Endometrium (tissue), 2 donors: ENCODE results near the gene ZHX3.
A peak's percentile ranks its signal among the peaks of the same experiment; 100 is the strongest.
"Not testable (repeated sequence)": the region's sequence is repeated elsewhere in the genome, so short reads cannot be mapped to it uniquely, and the experiment has no call there.

ENCODE experiments used
- FAIRE-seq: peaks from 2 replicates; lab custom pipeline; 2012; peaks lifted over from hg19 to GRCh38; lab: Jason Lieb, UNC
- donor health status: control.
- donor health status: control.

Gene ZHX3

DNA sequence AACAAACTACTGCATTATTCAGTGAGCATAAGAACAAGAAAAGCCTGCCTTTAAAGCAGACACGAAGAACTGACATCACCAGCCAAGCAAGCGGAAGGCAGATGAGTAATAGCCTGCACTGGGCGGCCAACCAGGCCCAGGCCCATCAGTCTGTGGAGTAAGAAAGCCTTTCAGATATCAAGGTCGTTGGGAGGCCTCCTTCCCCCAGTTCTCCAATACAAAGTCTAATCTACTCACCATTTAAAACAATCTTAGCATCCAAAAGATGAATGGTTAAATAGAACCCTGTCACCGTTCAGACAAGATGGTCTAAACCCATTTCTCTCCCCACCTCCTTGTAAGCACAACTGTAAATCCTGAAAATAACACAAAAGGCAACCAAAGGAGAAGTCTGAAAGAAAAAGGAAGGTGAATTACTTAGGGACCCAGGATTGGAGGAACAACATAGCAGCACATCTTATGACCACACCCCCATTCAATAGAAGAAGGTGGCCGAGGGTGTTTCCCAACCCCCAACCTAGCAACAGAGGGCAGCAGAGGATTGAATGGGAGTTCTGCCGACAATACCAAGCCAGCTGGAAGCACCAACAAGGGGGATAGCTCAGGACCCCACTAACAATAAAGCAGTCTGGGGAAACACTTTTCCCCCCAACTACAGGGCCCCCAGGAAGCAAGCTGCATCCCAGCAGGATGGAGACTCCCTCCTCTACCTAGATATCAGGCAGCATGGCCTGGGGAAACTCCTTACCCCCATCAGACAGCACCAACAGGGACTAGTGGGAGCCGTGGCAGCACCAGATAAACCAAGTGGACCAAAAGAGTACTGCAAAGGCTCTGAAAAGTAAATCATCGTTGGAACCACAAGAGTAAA lies 67.9 kb downstream of the ZHX3 start:
- FAIRE-seq = no peak

DNA sequence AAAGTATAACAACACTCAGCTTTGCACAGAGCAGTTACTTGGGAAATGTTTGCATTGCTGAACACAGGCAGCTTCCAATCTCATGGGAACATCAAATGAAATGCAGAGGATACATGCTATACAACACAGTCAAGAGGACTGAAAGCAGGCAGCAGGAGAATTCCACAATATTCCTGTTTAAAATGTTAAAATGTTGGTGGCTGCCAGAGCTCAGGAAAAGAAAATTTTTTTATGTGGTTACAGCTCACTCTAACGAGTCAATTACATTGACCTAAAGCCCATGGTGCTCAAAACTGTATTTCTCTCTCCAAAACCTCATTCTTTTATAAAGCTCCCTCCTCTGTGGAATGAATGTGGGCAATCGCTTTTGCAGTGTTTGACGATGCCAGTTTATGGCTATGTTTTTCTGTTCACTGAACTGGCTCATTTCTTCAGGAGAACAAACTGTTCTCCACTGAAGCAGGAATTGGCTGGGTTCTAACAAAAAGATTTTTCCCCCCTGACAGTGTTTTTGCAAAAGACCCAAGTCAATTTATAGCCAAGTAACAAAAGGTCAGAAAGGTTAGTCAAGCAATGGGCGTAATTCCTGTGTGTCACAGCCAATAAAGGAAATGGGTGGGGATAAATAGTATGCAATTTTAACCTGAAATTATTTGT lies 69.0 kb downstream of the ZHX3 start:
- no peak for FAIRE-seq

DNA sequence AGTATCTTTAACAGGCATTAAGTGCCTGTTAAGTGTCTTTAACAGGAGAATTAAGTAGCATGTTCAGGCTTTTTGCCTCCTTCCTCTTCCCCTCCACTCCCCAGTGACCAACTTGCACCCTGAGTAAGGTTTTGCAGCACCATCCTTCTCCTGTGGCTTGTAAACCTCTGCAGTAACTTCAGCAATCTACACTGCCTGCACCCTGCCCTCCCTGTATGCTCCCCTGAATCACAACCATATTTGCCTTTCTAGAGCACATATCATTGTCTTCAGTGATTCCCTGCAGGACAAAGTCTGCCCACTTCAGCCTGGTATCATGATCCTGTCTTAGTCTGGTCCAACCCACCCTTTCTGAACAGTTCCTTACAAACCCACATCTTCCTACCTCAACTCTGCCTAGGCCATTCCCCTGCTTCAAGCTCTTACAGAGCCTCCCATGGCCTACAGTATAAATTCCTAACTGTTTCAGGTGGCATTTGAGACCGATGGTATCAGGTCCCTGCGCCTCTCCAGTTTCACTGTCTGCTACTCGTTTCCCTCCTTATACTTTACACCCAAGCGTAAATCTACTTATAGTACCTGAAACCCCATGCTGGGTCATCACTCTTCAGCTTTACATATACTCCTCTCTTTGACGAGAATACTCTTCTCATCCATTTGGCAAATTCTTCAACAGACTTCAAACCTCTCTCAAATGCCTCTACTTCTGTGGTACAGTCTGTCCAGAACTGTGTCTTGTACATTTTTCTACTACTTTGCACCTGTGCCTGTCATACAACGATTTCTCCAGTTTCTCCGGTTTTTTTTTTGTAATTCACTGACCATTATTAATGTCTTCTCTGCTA lies 69.8 kb downstream of the ZHX3 start:
- no peak for FAIRE-seq

DNA sequence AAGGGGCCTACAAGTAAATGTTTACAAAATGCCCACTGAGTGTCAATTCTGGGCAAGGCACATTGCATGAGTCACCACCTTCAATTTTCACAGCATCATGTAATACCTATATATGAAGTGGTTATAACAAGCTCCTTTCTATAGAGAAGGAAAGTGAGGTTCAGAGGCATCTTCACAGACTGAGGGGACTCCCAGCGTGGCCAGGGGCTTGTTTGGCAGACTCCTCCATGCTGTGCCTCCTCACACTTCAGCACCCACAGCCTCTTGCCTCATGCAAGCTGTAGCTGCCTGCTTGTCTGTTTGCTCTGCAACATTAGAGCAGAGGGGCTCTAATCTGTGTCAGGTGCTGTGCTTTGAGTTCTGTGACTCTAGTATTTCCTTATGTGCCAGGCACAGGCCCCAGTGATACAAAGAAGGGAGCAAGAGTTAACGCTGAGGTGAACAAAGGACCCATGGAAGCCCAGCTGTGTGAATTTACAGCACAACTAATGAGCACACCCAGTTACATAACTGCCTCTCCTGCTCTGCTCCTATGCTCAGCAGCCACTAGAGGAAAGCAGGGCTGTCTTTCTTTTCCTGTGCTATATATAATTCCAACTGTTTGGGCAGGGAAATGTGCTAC lies 72.3 kb downstream of the ZHX3 start:
- FAIRE-seq = no peak

DNA sequence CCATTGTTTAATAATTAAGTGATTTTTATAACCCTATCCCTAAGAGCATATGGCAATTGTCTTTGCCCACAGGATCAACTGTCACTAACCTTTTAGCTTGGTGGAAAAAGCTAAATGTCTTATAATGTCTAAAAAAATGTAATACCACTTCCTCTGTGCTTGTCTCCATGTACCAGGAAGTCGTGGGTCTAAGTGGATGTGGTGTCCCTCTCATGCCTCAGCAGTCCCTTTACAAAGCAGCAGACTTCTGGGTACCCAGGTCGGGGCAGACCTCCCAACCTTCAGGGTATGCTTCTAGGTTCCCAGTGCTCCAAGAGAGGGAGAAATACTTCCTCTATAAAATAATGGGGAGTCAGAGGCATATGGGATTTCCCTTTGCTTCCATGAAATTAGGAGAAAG lies 74.7 kb downstream of the ZHX3 start:
- no peak for FAIRE-seq

DNA sequence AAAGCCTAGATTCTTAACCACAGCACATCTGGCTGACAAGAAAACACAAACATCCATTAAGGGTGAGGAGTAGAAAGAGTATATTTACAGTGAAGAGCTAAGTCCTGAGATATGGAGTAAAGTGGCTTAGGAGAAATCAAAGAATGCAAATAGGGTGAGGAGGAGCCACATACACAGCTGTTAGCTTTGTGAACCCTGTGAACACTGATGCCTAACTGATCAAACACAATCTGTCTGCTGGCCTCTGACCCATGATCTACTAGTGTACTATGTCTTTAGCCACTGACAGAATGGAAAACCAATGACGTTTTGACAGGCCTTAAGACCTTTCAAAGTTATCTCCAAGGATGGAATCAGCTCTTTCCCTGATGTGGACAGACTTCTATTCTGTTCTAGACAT lies 75.2 kb downstream of the ZHX3 start:
- FAIRE-seq = no peak

DNA sequence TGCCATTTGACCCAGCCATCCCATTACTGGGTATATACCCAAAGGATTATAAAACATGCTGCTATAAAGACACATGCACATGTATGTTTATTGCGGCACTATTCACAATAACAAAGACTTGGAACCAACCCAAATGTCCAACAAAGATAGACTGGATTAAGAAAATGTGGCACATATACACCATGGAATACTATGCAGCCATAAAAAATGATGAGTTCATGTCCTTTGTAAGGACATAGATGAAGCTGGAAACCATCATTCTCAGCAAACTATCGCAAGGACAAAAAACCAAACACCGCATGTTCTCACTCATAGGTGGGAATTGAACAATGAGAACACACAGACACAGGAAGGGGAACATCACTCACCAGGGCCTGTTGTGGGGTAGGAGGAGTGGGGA lies 80.3 kb downstream of the ZHX3 start:
- FAIRE-seq = not testable (repeated sequence)

DNA sequence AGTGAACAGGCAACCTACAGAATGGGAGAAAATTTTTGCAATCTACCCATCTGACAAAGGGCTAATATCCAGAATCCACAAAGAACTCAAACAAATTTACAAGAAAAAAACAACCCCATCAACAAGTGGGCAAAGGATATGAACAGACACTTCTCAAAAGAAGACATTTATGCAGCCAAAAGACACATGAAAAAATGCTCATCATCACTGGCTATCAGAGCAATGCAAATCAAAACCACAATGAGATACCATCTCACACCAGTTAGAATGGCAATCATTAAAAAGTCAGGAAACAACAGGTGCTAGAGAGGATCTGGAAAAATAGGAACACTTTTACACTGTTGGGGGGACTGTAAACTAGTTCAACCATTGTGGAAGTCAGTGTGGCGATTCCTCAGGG lies 80.7 kb downstream of the ZHX3 start:
- FAIRE-seq = not testable (repeated sequence)

DNA sequence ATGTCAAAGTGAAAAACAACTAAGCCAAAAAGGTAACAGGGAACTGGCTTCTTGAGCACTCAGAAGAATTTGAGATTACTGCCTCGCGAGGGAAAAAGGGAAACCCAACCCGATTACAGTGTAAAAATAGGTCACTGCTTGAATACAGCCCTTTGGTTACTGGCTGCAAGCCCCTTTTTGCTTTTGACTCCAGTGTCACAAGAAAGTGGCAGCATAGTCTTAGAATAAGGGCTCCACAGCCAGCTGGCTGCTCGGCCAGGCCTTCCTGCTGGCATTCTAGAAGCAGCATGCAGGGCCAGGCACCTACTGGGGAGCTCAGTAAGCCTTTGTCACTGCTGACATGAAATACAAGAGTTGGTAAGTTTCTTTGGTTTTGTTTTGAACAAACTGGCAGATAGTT lies 83.0 kb downstream of the ZHX3 start:
- FAIRE-seq = no peak

DNA sequence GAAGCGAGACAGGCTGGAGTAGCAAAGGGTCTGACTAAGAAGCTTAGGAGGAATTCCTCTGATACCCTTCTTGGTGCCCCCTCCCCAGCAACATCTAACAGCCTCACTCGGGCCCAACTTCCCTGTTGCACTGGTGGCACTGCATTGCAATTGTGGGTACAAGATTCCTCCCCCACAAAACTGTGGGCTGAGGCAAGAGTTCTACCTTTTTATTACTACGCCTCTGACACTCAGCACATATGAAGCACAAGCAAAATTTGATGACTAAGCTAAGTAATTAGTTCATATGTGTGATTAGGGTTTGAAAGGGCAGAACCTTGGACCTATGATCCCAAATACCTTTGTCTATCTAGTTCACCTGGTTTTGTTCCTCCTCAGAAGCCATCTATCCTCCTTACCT lies 83.5 kb downstream of the ZHX3 start:
- FAIRE-seq = no peak

DNA sequence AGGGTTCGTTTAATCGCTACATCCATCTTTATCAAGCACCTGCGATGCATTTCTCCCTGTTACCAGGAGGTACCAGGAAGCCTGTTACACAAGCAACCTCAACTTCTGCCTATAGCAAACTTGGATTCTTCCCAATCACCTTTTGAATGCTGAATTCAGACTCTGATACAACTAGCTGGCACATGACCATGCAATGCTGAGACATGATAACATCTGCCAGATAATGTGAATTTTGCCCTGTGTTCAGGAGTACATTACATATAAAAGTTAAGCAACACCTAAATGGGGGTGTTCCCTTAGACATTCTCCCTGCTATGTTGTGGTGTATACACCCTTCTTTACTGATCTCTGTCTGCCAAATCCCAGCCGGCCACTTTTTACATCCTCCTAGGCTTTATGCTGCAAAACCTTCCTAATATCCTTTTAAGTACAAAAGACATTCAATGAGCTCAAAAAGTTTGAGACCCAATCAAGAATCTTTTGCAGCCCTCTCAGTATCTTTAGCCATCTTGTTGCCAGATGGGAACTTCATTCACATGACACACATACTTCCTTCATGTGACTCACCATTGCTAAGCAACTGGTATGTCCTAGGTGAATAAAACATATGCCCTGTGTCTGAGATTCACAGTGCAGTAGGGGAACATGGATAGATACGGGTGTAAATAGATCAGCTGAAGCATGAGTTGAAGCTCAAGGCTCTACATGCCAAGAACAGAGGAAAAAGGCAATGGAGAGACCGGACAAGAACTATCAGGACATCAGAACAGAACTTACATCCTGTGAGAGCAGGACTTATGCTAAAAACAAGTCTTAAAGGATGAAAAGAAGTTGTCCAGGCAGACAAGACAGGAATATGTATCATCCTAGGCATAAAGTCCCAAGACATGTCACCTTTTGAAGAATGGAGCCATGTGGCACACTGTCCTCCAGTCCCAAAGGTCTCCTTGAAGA lies 84.3 kb downstream of the ZHX3 start:
- FAIRE-seq = peak; percentile 50

DNA sequence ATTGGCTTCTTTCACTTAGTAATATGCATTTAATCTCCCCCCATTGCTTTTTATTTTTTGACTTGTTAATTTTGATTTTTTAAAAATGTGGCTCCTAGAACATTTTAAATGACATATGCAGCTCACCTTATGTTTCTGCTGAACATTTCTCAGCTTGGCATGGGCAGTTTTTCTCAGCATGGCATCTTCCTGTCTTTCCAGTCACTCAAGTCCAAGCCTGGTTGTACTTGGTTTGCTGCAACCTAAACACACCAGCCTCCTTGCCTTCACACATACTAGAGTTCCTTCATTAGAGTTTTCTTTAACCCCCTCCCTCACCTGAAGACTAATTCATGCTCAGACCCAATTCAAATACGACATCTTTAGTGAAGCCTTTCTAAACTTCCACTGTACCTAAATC lies 86.4 kb downstream of the ZHX3 start:
- no peak for FAIRE-seq

DNA sequence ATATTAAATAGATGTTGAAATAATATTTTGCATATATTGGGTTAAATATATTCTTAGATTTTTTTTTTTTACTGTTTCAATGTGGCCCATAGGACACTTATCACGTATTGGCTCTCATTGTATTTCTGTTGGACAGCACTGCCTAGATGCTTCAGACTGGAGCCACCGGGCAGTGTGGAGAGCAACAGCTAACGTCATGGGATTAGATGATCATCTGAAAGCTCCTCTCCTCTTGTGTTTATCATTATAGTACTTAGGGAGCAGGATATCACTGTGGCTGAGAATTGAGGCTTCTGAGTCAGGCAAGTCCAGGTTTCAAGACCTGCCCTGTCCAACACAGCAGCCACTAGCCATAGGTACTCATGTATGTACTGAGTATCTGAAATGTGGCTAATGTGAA lies 87.4 kb downstream of the ZHX3 start:
- FAIRE-seq = no peak

DNA sequence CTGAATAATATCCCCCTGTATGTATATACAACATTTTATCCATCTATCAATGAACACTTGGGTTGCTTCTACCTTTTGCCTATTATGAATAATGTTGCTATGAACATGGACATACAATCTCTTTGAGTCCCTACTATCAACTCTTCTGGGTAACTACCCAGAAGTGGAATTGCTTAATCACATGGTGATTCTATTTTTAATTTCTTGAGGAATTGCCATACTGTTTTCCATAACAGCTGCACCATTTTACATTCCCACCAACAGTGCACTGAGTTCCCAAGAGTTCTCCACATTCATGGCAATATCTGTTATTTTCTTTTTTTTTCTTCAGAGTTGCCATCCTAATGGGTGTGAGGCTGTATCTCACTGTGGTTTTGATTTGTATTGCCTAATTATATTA lies 88.3 kb downstream of the ZHX3 start:
- no peak for FAIRE-seq

DNA sequence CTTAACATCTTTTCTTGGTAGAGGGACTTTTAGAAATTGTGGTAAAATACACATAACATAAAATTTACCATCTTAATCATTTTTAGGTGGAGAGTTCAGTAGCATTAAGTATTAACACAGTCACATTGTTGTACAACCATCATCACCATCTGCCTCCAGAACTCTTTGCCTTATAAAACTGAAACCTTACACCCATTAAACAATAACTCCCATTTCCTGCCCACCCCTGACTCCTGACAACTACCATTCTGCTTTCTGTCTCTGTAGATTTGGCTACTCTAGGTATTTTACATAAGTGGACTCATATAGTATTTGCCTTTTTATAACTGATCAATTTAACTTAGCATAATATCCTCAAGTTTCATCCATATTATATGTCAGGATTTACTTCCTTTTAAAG lies 88.7 kb downstream of the ZHX3 start:
- no peak for FAIRE-seq

DNA sequence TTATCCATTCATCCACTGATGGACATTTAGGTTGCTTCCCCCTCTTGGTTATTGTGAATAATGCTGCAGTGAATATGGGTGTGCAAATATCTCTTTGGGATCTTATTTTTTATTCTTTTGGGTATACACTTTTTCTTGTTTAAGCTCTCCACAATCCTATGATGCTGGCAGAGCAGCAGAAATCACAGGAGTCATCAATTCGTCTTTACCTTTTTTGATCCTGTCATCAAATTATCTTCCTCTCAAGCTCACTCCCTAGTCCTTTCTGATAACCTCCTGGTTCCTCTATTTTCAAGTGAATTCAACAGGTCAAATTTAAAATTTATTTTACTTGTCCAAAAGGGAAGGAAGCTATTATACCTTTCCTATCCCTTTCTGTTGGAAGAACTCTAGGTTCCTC lies 91.1 kb downstream of the ZHX3 start:
- FAIRE-seq = no peak

DNA sequence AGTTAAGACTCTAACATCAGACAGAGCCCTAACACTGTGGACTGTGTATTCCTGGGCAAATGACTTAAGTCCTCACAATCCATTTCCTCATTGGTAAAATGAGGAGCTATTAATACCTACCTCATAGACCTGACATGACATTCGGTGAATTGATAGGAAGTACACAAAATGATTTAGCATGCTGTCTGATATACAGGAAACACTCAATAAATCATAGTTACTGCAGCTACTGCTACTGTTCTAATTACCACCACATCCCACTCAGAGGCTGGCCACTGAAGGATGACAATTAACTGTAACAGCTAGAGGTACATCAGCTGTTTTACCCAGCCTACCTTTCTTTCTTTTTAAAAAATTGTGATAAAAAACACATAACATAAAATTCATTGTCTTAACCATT lies 92.4 kb downstream of the ZHX3 start:
- no peak for FAIRE-seq

DNA sequence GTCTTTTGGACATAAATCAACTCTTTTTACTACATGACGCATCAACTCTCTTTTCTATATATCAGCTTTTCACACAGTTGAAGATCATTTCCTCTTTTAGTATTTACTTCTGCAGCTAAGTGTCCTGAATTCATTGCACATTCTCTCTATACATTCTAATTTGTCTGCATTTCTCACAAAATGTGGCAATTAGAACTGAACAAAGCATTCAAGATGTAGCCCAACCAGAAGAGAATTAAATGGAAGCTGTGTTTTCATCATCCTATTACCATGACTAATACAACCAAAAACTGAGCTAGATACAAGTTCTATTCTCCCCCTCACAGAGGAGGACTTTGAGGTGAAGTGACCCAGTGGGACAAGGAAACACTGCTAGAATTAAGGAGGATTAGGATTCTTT lies 93.2 kb downstream of the ZHX3 start:
- FAIRE-seq = no peak

DNA sequence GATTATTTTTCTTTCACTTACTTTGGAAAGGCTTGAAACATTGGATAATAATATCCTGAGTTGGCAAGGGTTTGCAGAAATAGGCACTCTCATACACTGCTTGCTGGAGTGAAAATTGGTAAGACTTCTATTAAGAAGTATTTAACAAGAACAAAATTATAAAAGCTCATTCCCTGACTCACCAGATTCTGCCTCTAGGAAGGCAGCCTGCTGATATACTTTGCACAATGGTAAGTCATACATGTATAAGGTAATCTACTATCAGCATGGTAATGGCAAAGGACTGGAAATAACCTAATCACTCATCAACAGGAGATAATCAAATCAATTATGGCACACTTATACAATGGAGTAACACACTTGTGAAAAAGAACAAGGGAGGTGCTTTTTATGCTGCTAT lies 94.4 kb downstream of the ZHX3 start:
- no peak for FAIRE-seq

DNA sequence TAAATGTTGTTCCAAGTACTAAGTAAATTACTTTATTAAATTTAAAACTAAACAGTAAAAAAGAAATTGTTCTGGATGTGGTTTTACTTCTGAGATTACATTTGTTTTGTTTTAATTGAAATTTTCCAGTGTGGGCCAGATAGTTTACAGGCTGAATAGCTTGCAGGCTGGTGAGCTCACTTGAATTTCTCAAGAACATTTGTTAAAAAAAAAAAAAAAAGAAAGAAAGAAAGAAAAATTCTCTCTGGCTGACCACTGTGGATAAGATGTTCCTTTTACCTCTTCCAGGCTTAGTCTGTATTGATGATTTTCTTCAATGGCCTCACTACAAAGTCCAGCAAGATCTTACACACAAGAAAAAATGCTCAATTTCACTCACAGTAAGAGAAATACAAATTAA lies 94.8 kb downstream of the ZHX3 start:
- FAIRE-seq = no peak

DNA sequence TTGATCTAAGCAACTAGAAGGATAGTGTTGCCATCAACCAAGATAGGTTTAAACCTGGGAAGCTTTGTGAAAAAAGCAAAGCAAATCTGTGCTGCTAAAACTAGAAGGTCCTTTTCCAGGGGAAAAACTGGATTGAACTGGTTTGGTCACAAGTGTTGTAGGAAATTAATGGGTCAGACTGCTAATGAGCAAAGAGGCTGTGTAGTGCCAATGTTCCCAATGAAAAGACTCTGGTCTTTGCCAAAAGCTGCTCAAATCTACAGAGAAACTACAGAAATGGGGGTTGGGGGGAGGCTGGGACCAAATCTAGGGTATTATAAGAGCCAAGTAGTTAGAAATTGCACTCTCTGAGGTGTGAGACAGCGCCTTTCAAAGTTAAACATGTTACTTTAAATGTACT lies 95.2 kb downstream of the ZHX3 start:
- no peak for FAIRE-seq
